ENCODE data around the gene PITPNC1.

DNA sequence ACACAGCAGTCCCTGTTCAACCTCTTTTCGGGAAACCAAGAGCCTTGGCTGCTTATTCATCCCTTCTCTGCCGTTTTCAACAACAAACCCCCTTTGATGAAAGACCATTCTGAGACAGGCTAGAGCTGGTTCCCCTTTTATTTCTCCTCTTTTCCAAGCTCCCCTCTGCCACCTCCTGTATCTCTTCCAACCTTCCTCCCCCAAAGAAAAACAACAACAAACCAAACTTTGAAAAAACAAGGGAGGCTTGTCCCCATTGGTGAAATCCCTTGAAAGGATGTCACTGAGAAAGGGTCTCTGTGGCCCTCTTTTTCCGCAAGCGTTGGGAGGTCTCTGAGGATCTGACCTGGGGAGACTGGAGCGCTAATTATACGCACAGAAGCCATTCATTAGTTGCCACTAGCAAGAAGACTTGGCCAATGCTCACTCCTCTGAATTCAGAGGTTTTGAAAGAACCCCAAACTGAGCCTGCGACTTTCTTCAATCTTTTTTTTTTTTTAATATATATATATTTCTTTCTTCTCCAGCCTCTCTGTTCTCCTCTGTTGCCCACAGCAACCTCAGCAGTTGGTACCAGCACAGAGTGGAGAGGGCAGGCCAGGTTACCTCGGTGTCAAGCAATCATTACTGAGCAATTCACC is 101.4 kb downstream of the PITPNC1 start:
- TF ChIP-seq CTCF (IDR thresholded peaks at IDR 0.05) (no peak), REST (IDR thresholded peaks at IDR 0.05; ENCODE audit: insufficient read depth in 1 of 2, low read depth in 2 of 2, low read length in 1 of 2) (no peak), SIN3A (IDR thresholded peaks at IDR 0.05; ENCODE audit: borderline replicate concordance, insufficient read depth, low read depth, low read length) (no peak), POLR2AphosphoS5 (IDR thresholded peaks at IDR 0.05; ENCODE audit: low read depth, low read length) (no peak), TCF7L2 (IDR thresholded peaks at IDR 0.05; ENCODE audit: low read depth, low read length) (no peak)

Measured in Panc1 (cell line).